MM.1S (cell line): ENCODE measurements around the gene HGFAC.

ENCODE experiments used
- DNase-seq: peaks from one replicate; pipeline ENCODE4 v3.0.0-alpha.2; 2015
- H2AFZ ChIP-seq: fragments of 300-600 bp; sonication (generic); 2 replicates; pipeline ENCODE4 v1.6.0; 2016; ENCODE audit warnings: antibody characterized with exemption, low read length
- H3F3A ChIP-seq: fragments of 300-600 bp; sonication (generic); 2 replicates; pipeline ENCODE4 v1.6.1; 2016; ENCODE audit warnings: mild to moderate bottlenecking, antibody characterized with exemption, low read length, moderate library complexity, mixed read lengths; ENCODE audit not compliant: insufficient read depth
- H3K27ac ChIP-seq: fragments of 300-600 bp; sonication (generic); 2 replicates; pipeline ENCODE4 v1.5.1; 2016; ENCODE audit warnings: mild to moderate bottlenecking, low read length
- H3K27me3 ChIP-seq: fragments of 300-600 bp; sonication (generic); replicated peaks from 2 replicates; pipeline ENCODE4 v1.6.0; 2016; ENCODE audit warnings: low read length; ENCODE audit not compliant: insufficient read depth
- H3K36me3 ChIP-seq: fragments of 300-600 bp; sonication (generic); replicated peaks from 2 replicates; pipeline ENCODE4 v1.6.1; 2016; ENCODE audit warnings: mild to moderate bottlenecking, low read length, mixed read lengths; ENCODE audit not compliant: insufficient read depth
- H3K4me1 ChIP-seq: fragments of 300-600 bp; sonication (generic); 2 replicates; pipeline ENCODE4 v1.6.1; 2016; ENCODE audit warnings: low read length, mixed read lengths
- H3K4me2 ChIP-seq: fragments of 300-600 bp; sonication (generic); 2 replicates; pipeline ENCODE4 v1.6.0; 2016; ENCODE audit warnings: low read depth, low read length
- H3K4me3 ChIP-seq: fragments of 300-600 bp; sonication (generic); 2 replicates; pipeline ENCODE4 v1.5.1; 2016; ENCODE audit warnings: low read length, mixed read lengths
- H3K79me2 ChIP-seq: fragments of 300-600 bp; sonication (generic); 2 replicates; pipeline ENCODE4 v1.6.1; 2016; ENCODE audit warnings: mixed run types, low read length, mixed read lengths
- H3K9ac ChIP-seq: fragments of 300-600 bp; sonication (generic); 2 replicates; pipeline ENCODE4 v1.6.1; 2016; ENCODE audit warnings: low read length, mixed read lengths
- H3K9me2 ChIP-seq: fragments of 300-600 bp; sonication (generic); replicated peaks from 2 replicates; pipeline ENCODE4 v1.6.1; 2016; ENCODE audit warnings: mild to moderate bottlenecking, low read length, mixed read lengths; ENCODE audit not compliant: insufficient read depth
- H3K9me3 ChIP-seq: fragments of 300-600 bp; sonication (generic); replicated peaks from 2 replicates; pipeline ENCODE4 v1.6.1; 2016; ENCODE audit warnings: mild to moderate bottlenecking, low read length, mixed read lengths; ENCODE audit not compliant: insufficient read depth
- H4K20me1 ChIP-seq: fragments of 300-600 bp; sonication (generic); 2 replicates; pipeline ENCODE4 v1.6.1; 2016; ENCODE audit warnings: mild to moderate bottlenecking, low read length, moderate library complexity, mixed read lengths; ENCODE audit not compliant: insufficient read depth
- CTCF ChIP-seq: fragments of 300-600 bp; sonication (generic); IDR thresholded peaks from 2 replicates; pipeline ENCODE4 v1.5.1; 2016; ENCODE audit warnings: antibody characterized with exemption, low read length, mixed read lengths
- EZH2 ChIP-seq: fragments of 300-600 bp; sonication (generic); optimal IDR thresholded peaks from 2 replicates; pipeline ENCODE3; 2017; ENCODE audit warnings: low read depth, mild to moderate bottlenecking, antibody characterized with exemption, low read length, mixed read lengths
- EZH2phosphoT487 ChIP-seq: fragments of 300-600 bp; sonication (generic); IDR thresholded peaks from 2 replicates; pipeline ENCODE4 v1.6.1; 2018; ENCODE audit warnings: antibody characterized with exemption, low read length

Gene HGFAC

GRCh38 chr4:3460926-3461325 lies 19.2 kb downstream of the HGFAC start:
- Histone ChIP-seq H3K27ac (no peak overlapping the region), H3K9ac (no peak overlapping the region), H2AFZ (no peak overlapping the region), H3F3A (no peaks in the 10 kb centered on the region), H3K9me3 (no peaks in the 10 kb centered on the region), H3K4me3 (no peak overlapping the region), H3K36me3 (no peaks in the 10 kb centered on the region), H3K4me2 (no peak overlapping the region), H3K27me3 (peaks cover 79% of the 10 kb centered on the region), H3K4me1 (no peaks in the 10 kb centered on the region), H4K20me1 (no peaks in the 10 kb centered on the region), H3K9me2 (no peaks in the 10 kb centered on the region), H3K79me2 (no peaks in the 10 kb centered on the region)
- no peak for DNase-seq
- no peak for TF ChIP-seq CTCF
- TF ChIP-seq EZH2: no peak
- no peak for TF ChIP-seq EZH2phosphoT487

GRCh38 chr4:3461515-3462291 lies 19.9 kb downstream of the HGFAC start:
- Histone ChIP-seq H3K27ac (no peak overlapping the region), H3K4me2 (no peak overlapping the region)
- TF ChIP-seq EZH2: no peak
- TF ChIP-seq CTCF: no peak
- no peak for TF ChIP-seq EZH2phosphoT487

GRCh38 chr4:3462321-3462789 lies 20.6 kb downstream of the HGFAC start:
- TF ChIP-seq EZH2phosphoT487 (no peak), EZH2 (no peak)
- no peak overlapping the region for H3K4me2 ChIP-seq
- no peak overlapping the region for H2AFZ ChIP-seq
- no peaks in the 10 kb centered on the region for H3K9me3 ChIP-seq
- no peaks in the 10 kb centered on the region for H3K4me1 ChIP-seq
- no peaks in the 10 kb centered on the region for H3K9me2 ChIP-seq
- H3K27me3 ChIP-seq: peaks cover 87% of the 10 kb centered on the region
- DNase-seq: no peak
- no peaks in the 10 kb centered on the region for H4K20me1 ChIP-seq
- no peaks in the 10 kb centered on the region for H3F3A ChIP-seq
- no peaks in the 10 kb centered on the region for H3K36me3 ChIP-seq
- no peak overlapping the region for H3K4me3 ChIP-seq
- no peaks in the 10 kb centered on the region for H3K79me2 ChIP-seq
- H3K9ac ChIP-seq: no peak overlapping the region
- H3K27ac ChIP-seq: no peak overlapping the region

More at GRCh38 chr4:3461515-3462291, 19.9 kb downstream of the HGFAC start:
- Histone ChIP-seq H3K4me3 (no peak overlapping the region), H3K9me2 (no peaks in the 10 kb centered on the region), H3K4me1 (no peaks in the 10 kb centered on the region), H3K36me3 (no peaks in the 10 kb centered on the region), H2AFZ (no peak overlapping the region), H3K9ac (no peak overlapping the region), H3K27me3 (peaks cover 87% of the 10 kb centered on the region), H3F3A (no peaks in the 10 kb centered on the region), H3K9me3 (no peaks in the 10 kb centered on the region), H4K20me1 (no peaks in the 10 kb centered on the region), H3K79me2 (no peaks in the 10 kb centered on the region)
- no peak for DNase-seq
